ENCODE measurements around the gene FAXC. TPM values are rescaled to one million over a fixed set of nuclear protein-coding genes. Genes with fewer than 3 reads are reported as not detected.
A peak's percentile ranks its signal among the peaks of the same experiment; 100 is the strongest.
"Not testable (repeated sequence)": the region's sequence is repeated elsewhere in the genome, so short reads cannot be mapped to it uniquely, and the experiment has no call there.

The FAXC gene
- total RNA-seq, 1 donor from 2014 or later = 0.11 TPM

GRCh38 chr6:99287523-99287922 lies 62.0 kb downstream of the FAXC start:
- DNase-seq (ENCODE audit: low read depth) = no peak

GRCh38 chr6:99285881-99286280 lies 63.6 kb downstream of the FAXC start:
- DNase-seq (ENCODE audit: low read depth) = no peak

- peak; percentile 22 for DNase-seq (ENCODE audit: low read depth)
These were observed 66.9 kb downstream of the FAXC start for GRCh38 chr6:99282479-99283062.

- DNase-seq (ENCODE audit: low read depth) = no peak
These were observed 72.7 kb downstream of the FAXC start for GRCh38 chr6:99276747-99277146.

GRCh38 chr6:99270826-99271225 lies 78.6 kb downstream of the FAXC start:
- DNase-seq (ENCODE audit: low read depth) = peak; percentile 18

GRCh38 chr6:99270030-99270429 lies 79.4 kb downstream of the FAXC start:
- DNase-seq (ENCODE audit: low read depth) = no peak

GRCh38 chr6:99269207-99269606 lies 80.3 kb downstream of the FAXC start:
- no peak for DNase-seq (ENCODE audit: low read depth)

GRCh38 chr6:99266996-99267395 lies 82.5 kb downstream of the FAXC start:
- DNase-seq (ENCODE audit: low read depth) = not testable (repeated sequence)

GRCh38 chr6:99265447-99265846 lies 84.0 kb downstream of the FAXC start:
- DNase-seq (ENCODE audit: low read depth) = not testable (repeated sequence)

- DNase-seq (ENCODE audit: low read depth) = no peak
These were observed 94.6 kb downstream of the FAXC start for GRCh38 chr6:99254616-99255550.

- DNase-seq (ENCODE audit: low read depth) = no peak
These were observed 96.2 kb downstream of the FAXC start for GRCh38 chr6:99253271-99253670.

- DNase-seq (ENCODE audit: low read depth) = no peak
These were observed 97.1 kb downstream of the FAXC start for GRCh38 chr6:99252421-99252820.

- DNase-seq (ENCODE audit: low read depth) = no peak
These were observed 99.0 kb downstream of the FAXC start for GRCh38 chr6:99250476-99250875.

GRCh38 chr6:99246602-99247001 lies 102.9 kb downstream of the FAXC start:
- DNase-seq (ENCODE audit: low read depth) = no peak

GRCh38 chr6:99241905-99242534 lies 107.5 kb downstream of the FAXC start:
- peak; percentile 37 for DNase-seq (ENCODE audit: low read depth)

- no peak for DNase-seq (ENCODE audit: low read depth)
These were observed 113.5 kb downstream of the FAXC start for GRCh38 chr6:99236010-99236409.

- no peak for DNase-seq (ENCODE audit: low read depth)
These were observed 116.3 kb downstream of the FAXC start for GRCh38 chr6:99233219-99233618.

- DNase-seq (ENCODE audit: low read depth) = peak; percentile 9
These were observed 117.4 kb downstream of the FAXC start for GRCh38 chr6:99232056-99232455.

- DNase-seq (ENCODE audit: low read depth) = no peak
These were observed 124.3 kb downstream of the FAXC start for GRCh38 chr6:99225172-99225571.

Measured in myocyte (in vitro differentiated cells).